Fibroblast of skin of scalp (primary cell): Measurements from ENCODE around the gene C11orf58.

ENCODE experiments used
- DNase-seq: peaks from one replicate; pipeline ENCODE4 v3.0.0-alpha.2; 2013

Gene C11orf58

DNA sequence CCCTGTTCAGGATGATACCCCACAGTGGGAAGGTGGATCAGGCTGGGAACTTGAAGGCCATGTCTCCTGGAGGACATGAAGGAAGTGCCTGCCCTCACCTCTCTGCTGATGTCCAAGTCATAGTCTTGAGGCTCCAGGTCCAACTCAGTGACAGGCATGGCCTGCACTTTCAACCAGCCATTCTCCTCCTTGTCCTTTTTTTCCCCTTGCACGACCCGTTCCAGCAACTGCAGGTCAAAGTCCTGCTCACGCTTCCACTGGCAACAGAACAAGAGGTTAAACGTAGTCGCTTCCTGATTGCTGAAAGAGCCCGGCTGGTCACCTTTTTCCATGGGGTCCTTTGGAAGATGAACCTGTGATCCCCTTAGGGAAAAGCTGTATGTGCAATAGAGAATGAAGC lies 47.7 kb downstream of the C11orf58 start:
- DNase-seq = no peak

DNA sequence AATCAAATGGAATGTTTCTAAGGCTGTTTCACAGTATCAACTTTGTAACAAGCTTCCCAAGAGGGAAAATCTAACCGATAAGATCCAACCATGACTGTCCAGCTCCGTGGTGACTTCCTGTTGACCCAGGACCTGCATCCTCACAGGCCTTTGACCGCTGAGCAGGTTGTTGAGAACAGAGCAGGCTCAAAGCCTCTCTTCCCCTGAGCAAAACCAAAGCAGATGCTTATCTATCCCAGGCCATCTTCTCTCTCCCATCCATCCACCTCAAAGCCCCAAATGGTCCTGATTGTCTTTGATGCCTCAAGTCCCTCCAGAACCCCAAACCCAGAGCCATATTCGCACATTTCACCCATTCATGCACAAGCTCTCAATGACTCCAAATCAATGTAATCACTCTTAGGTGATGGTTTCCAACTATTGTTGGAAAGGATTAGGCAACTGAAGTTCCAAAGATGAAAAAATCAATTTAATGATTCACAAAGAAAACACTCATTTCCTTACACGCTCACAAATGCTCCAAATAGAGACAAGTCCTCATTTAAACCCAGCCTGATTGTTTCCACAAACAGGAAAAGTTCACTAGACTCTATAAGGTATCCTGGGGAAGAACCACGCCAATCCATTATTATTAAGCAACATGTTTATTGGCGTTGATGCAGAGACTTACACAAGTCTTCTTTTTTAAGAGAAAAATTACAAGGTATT lies 48.7 kb downstream of the C11orf58 start:
- no peak for DNase-seq

- peak; percentile 60 for DNase-seq
These were observed 50.0 kb downstream of the C11orf58 start for GRCh38 chr11:16788141-16789062.

DNA sequence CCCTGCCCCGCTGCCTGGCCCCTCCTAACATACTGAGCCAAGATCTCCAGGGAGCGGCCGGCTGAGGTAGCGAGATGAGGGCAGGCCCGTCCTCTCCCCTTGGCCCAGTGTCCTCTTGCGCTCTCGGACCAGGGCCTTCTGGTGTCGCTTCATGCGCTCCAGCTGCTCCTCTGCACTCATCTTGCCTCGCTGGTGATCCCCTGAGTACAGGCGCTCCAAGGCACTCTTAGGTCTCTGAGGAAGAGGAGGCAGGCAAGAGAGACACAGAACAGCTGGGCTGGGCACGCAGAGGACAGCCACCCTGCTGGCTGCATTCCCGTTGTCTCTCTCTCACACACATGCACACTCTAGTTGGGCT lies 50.6 kb downstream of the C11orf58 start:
- no peak for DNase-seq

GRCh38 chr11:16789560-16790485 lies 51.4 kb downstream of the C11orf58 start:
- no peak for DNase-seq

- DNase-seq = no peak
These were observed 52.2 kb downstream of the C11orf58 start for GRCh38 chr11:16790486-16791190.

GRCh38 chr11:16791191-16791961 lies 52.9 kb downstream of the C11orf58 start:
- peak; percentile 91 for DNase-seq

GRCh38 chr11:16792426-16792825 lies 54.0 kb downstream of the C11orf58 start:
- no peak for DNase-seq

- no peak for DNase-seq
These were observed 54.6 kb downstream of the C11orf58 start for GRCh38 chr11:16793009-16793408.

GRCh38 chr11:16793511-16793910 lies 55.1 kb downstream of the C11orf58 start:
- DNase-seq = no peak

- DNase-seq = no peak
These were observed 55.8 kb downstream of the C11orf58 start for GRCh38 chr11:16794047-16794818.

- no peak for DNase-seq
These were observed 56.7 kb downstream of the C11orf58 start for GRCh38 chr11:16795146-16795545.

- DNase-seq = no peak
These were observed 57.9 kb downstream of the C11orf58 start for GRCh38 chr11:16796311-16796710.

DNA sequence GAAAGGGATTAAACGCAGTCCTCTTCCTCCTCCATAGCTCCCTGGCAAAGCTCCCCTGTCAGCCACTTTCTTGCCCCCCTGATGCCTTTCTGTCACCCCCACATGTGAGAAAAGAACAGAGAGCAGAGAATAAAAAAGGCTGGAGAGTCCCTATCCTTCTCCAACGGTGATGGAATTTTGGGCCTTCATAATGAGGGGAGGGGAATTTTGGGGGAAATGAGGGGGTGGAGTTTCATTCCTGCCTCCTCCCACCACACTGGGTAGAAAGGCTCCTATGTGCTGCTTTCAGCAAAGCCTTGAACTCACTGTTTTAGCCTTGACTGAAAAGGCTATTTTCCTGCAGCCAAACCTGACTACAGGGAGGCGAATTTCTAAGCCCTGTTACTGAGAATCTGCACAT lies 59.3 kb downstream of the C11orf58 start:
- DNase-seq = no peak

DNA sequence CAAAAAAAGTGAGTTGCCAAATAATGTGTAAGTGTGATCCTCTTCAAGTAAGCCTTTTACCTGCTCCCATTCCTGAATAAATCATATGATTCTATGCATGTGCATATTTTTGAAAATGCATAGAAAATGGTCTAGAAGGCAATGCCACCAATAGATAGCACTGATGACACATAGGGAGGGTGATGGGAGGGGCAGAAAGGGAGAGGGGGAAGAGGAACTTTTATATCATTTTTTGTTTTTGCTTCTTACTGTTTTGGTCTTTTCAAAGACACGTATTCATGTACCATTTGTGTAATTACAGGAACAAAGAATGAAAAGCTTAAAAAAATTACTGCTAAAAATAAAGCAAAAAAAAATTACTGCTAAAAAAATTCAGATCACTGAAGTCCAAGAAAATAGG lies 60.8 kb downstream of the C11orf58 start:
- no peak for DNase-seq

DNA sequence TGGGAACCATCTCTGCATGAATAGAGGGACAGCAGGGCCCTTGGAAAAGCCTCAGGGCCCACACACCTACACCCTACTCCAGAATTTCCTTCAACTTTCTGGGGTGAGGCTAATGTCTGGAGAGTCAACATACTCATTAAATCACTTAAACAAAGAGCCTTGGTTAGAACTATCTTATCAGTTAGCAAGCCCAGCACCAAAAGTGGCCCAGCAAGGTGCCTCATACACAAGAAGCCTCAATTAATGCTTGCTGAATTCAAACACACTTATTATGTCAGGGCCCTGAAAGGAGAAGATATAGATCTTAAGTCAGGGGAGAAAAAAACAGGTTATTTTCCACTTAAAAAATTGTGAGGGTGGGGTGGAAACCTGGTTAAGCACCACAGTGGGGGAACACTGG lies 61.4 kb downstream of the C11orf58 start:
- DNase-seq = no peak

GRCh38 chr11:16800382-16800781 lies 61.9 kb downstream of the C11orf58 start:
- DNase-seq = no peak

GRCh38 chr11:16801288-16801980 lies 63.0 kb downstream of the C11orf58 start:
- no peak for DNase-seq

DNA sequence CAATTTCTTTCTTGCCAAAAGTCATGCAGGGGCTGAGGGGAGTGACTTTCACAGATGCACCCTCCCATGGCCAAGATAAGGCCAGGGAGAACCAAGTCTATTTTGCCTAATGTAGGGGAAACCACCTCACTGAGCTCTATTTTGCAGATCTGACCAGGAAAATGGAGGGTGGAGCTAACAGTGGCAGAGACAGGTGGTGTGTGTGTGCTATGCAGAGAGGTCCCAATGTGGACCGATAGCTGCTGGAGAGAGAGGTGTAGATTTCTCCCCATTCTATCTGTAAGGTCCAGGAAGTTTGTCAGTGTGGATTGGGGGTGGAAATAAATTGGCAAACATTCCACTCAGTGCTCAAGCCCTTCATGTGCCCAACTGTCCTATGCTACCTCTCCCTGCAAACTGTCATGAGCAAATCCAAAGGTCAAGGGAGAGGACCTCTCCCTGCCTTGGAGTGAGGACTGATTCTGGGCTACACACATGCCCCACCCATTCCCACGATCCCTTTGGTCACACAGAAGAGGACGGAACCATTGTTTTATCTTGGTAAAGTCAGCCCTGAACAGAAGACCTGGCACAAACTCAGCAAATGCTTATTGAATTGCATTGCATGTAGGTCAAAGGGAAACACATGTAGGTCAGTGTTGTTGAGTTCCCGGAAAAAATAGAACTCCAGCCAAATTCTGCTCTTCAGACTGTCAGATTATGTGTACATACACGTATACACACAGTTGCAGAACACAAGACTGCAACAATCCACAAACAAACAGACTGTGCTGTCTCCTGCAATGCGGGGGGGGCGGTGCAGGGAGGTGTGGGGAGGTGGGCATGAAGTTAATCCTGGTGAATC lies 65.9 kb downstream of the C11orf58 start:
- no peak for DNase-seq
